SJSA1 (cell line): Measurements from ENCODE around the gene TRIM50. TPM values are rescaled to one million over a fixed set of nuclear protein-coding genes. Genes with fewer than 3 reads are reported as not detected.
"Not testable (repeated sequence)": the region's sequence is repeated elsewhere in the genome, so short reads cannot be mapped to it uniquely, and the experiment has no call there.

Source experiments
- DNase-seq, 2 experiments: peaks; one replicate each; pipeline ENCODE4 v3.0.0-alpha.2; 2015 to 2020; ENCODE audit warnings: low spot score in 2 of 2, low read depth in 1 of 2
- H3K27ac ChIP-seq: fragments of 250-450 bp; sonication (Bioruptor Pico); 2 replicates; pipeline ENCODE4 v1.5.1; 2020; ENCODE audit warnings: mild to moderate bottlenecking, moderate library complexity
- H3K27me3 ChIP-seq: fragments of 250-450 bp; sonication (Bioruptor Pico); replicated peaks from 2 replicates; pipeline ENCODE4 v1.5.1; 2020; ENCODE audit warnings: mild to moderate bottlenecking, moderate library complexity
- H3K36me3 ChIP-seq: fragments of 250-450 bp; sonication (Bioruptor Pico); 2 replicates; pipeline ENCODE4 v1.5.1; 2020; ENCODE audit warnings: mild to moderate bottlenecking
- H3K4me1 ChIP-seq: fragments of 250-450 bp; sonication (Bioruptor Pico); replicated peaks from 2 replicates; pipeline ENCODE4 v1.6.1; 2021; ENCODE audit warnings: mild to moderate bottlenecking
- H3K4me3 ChIP-seq: fragments of 250-450 bp; sonication (Bioruptor Pico); 2 replicates; pipeline ENCODE4 v1.5.1; 2020; ENCODE audit warnings: mild to moderate bottlenecking
- H3K9me3 ChIP-seq: fragments of 250-450 bp; sonication (Bioruptor Pico); replicated peaks from 2 replicates; pipeline ENCODE4 v1.5.1; 2020; ENCODE audit warnings: mild to moderate bottlenecking
- total RNA-seq: library from RNA; depleted of rRNA; stranded (reverse); fragments of >200 nt; shearing (Covaris generic); gene quantifications from 2 replicates; pipeline ENCODE4 v1.2.3, GENCODE V29; 2014; rRNA removed

Gene TRIM50
- total RNA-seq, 1 experiment from 2014 or later: not detected

- H3K4me1 ChIP-seq, DNase-seq, H3K27ac ChIP-seq, H3K9me3 ChIP-seq, H3K27me3 ChIP-seq, H3K4me3 ChIP-seq: not testable (repeated sequence)
- H3K36me3 ChIP-seq: peaks cover 13% of the 10 kb centered on the region
These were observed 28.1 kb downstream of the TRIM50 start for GRCh38 chr7:73299812-73300211.

GRCh38 chr7:73297706-73298105 lies 30.2 kb downstream of the TRIM50 start:
- H3K27me3 ChIP-seq, H3K36me3 ChIP-seq, H3K4me3 ChIP-seq, H3K9me3 ChIP-seq, H3K4me1 ChIP-seq, DNase-seq, H3K27ac ChIP-seq: not testable (repeated sequence)

- not testable (repeated sequence) for H3K27me3 ChIP-seq, H3K27ac ChIP-seq, H3K9me3 ChIP-seq, H3K4me3 ChIP-seq, H3K36me3 ChIP-seq, DNase-seq, H3K4me1 ChIP-seq
These were observed 30.6 kb downstream of the TRIM50 start for GRCh38 chr7:73297235-73297634.

- not testable (repeated sequence) for H3K36me3 ChIP-seq, H3K4me3 ChIP-seq, H3K27me3 ChIP-seq, H3K27ac ChIP-seq, H3K9me3 ChIP-seq, DNase-seq, H3K4me1 ChIP-seq
These were observed 50.7 kb downstream of the TRIM50 start for GRCh38 chr7:73277210-73277609.

- H3K4me1 ChIP-seq, DNase-seq: not testable (repeated sequence)
These were observed 60.1 kb downstream of the TRIM50 start for GRCh38 chr7:73267813-73268212.

GRCh38 chr7:73266719-73267368 lies 61.0 kb downstream of the TRIM50 start:
- not testable (repeated sequence) for H3K9me3 ChIP-seq, H3K4me1 ChIP-seq, DNase-seq, H3K27me3 ChIP-seq, H3K4me3 ChIP-seq, H3K36me3 ChIP-seq, H3K27ac ChIP-seq

More at GRCh38 chr7:73267813-73268212, 60.1 kb downstream of the TRIM50 start:
- H3K27me3 ChIP-seq, H3K4me3 ChIP-seq, H3K9me3 ChIP-seq, H3K36me3 ChIP-seq, H3K27ac ChIP-seq: not testable (repeated sequence)

Other genes starting within 250 kb of the TRIM50 start
- gene SPDYE9, start 242.0 kb downstream of the TRIM50 start, total RNA-seq: not detected in 2 replicates
- 46.3 and 64.0 TPM in 2 replicates for gene NSUN5, start 19.3 kb downstream of the TRIM50 start, total RNA-seq
- not detected in 2 replicates for gene FKBP6, start 79 bp upstream of the TRIM50 start, total RNA-seq
- 3.5 and 10.5 TPM in 2 replicates for gene FZD9, start 105.7 kb upstream of the TRIM50 start, total RNA-seq
- 78.9 and 86.5 TPM in 2 replicates for gene BAZ1B, start 194.2 kb upstream of the TRIM50 start, total RNA-seq
- 20.5 and 75.2 TPM in 2 replicates for gene BCL7B, start 229.6 kb upstream of the TRIM50 start, total RNA-seq